ENCODE results near the gene SEPTIN10.

- TF ChIP-seq CTCF (IDR thresholded peaks at IDR 0.05) = no peak
- TF ChIP-seq POLR2AphosphoS5 (IDR thresholded peaks at IDR 0.05) = no peak
These were observed 17.0 kb upstream of the SEPTIN10 start for GRCh38 chr2:109630441-109631430.
